LHCN-M2 (cell line): ENCODE data around the gene CCM2. TPM values are rescaled to one million over a fixed set of nuclear protein-coding genes. Genes with fewer than 3 reads are reported as not detected.

Experiments used
- DNase-seq: peaks from one replicate; pipeline ENCODE4 v3.0.0-alpha.2; 2012; ENCODE audit warnings: low read depth
- total RNA-seq: library from RNA; depleted of rRNA; stranded (reverse); fragments of >200 nt; gene quantifications from 2 replicates; pipeline ENCODE4 v1.2.3, GENCODE V29; 2014

CCM2 gene
- total RNA-seq, 1 experiment from 2014 or later: 126 TPM

DNA sequence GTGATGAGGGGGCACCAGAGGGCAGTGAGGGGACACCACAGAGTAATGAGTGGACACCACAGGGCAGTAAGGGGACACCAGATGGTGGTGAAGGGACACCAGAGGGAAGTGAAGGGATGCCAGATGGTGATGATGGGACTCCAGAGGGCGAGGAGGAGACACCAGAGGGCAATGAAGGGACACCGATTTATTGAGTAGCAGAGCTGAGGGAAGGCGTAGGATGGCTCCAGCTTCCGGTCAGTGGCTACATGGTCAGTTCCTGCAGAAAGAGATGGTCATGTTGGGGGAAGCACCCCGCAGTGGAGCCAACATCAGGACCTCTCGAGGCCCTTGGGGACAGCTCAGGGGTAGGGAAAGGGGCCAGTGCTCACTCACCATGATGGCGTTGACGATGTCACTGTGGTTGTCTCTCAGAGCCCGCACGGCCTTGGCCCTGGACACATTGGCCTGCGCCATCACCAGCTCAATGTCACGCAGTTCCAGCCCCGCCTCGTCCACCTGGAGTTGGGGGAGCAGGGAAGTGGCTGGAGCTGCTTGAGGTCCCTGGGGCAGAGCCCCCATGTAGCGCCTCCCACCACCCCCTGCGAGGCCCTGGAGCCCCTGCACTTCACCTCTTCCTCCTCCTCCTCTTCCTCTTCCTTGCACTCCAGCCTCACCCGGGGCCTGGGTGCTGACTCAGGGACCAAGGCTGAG, 80.4 kb downstream of the CCM2 start:
- DNase-seq: no peak

DNA sequence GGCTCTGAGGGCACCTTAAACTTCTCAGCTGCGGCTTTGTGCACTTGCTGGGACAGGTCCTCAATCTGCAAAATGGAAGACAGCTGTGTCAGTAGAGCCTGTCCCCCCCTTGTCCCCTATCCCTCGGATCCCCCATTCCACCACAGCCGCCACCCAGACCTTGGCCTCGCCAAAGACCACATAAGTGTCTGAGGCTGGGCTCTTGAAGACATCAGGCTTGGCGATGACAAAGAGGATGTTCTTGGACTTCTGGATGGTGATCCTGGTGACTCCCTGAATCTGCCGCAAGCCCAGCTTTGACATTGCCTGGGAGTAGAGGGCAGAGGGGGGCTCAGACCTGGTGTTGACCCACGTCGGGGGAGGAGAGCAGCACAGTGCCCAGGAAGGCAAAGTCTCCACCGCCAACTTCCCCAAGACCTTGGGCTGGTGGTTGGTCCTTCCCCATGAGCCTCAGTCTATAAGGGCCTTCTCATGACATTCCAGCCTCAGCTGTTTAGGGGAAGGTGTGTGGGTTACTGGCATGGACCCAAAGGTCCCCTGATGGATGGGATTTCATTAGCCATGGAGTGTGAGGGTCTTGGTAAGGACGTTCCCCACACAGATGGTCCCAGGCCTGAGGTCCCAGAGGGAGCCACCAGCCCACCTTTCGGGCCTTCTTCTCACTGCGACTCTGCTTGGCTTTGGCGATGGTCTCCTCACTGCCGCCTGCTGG, 81.1 kb downstream of the CCM2 start:
- DNase-seq: no peak

DNA sequence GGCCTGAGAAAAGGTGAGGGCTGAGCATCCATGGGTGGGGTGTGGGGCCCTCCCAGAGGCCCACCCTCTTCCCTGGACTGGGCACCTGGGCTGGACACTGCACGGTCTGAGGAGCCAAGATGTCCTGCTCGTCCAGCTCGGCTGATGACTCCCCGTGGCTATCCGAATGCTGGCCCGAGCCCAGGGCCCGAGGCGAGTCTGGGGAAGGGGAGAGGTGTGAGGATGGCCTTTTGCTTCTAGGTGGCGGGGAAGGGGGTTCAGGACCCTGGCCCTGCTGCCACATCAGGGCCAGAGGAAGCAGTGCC, 81.6 kb downstream of the CCM2 start:
- no peak for DNase-seq

DNA sequence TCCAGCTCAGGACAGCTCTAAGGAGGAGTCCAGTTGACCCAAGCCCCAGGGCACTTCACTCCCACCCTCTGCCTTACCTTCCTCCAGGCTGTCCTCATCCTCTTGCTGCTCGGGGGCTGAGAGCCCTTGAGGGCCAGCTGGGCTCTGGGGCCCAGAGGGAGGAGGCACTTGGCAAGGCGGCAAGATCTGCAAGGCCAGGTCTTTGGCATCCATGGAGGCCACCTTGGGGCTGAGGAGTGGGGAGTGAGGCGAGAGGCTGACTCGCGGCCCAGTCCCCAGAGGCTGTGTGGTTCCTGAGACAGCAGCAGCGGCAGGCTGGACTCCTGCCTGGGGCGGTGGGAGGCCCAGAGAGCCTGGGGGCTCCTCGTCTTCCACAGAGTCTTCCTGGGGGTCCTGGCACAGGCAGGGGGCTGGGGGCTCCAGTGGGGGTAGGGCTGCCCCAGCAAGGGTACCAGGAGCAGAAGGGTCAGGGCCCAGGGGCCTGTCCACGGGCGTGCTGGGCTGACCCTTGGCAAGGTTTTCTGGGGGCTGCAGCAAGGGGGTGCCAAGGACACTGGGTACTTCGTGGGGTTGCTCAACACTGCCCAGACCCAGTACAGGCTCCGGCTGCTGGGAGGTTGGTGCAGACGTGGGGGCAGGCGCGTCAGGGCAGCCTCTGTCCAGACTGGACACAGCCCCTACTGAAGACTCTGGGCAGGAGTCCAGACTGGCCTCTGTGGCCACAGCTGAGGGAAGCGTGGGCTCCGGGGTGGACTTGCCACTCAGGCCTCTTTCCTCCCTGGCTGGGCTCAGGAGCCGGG, 82.2 kb downstream of the CCM2 start:
- peak; percentile 78 for DNase-seq

DNA sequence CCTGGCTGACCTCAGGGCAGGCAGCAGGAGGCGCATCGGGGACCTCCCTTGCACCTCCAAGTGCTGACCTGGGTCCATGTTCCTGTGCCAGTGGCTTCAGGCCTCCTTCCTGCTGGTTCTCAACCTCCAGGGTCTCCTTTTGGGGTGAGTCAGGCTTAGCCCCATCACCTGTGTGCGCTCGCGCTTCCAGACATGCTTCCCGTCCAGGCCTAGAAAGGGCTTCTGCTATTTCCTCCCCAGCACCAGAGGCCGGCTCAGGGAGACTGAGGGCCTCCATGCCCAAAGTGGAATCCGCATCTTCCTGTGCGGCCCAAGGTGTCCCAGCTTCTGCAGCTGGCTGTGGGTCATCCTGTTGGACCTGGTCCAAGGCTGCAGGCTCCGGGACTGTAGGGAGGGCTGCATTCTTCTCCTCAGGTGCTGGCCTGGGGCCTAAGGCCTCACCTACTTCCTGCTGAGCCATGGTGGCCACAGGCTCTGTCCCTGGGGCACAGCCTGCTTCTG, 82.9 kb downstream of the CCM2 start:
- no peak for DNase-seq

DNA sequence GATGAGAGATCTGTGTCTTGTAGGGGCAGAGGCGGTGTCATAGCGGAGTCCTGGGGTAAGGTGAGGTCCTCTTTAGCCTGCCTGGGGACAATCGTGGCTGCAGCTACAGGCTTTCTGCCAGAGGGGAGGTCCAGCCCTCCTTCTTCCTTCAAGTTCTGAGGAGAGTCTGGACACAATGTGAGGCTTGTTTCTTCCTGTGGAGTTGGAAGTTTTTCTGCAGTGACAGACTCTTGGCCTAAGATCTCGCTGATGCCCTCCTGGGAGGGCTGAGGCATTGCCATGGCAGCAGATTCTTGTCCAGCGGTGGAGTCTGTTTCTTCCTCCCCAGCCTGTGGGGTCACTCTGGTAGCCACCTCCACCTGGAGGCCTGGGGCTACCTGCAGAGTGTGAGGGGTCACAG, 84.3 kb downstream of the CCM2 start:
- DNase-seq: no peak

DNA sequence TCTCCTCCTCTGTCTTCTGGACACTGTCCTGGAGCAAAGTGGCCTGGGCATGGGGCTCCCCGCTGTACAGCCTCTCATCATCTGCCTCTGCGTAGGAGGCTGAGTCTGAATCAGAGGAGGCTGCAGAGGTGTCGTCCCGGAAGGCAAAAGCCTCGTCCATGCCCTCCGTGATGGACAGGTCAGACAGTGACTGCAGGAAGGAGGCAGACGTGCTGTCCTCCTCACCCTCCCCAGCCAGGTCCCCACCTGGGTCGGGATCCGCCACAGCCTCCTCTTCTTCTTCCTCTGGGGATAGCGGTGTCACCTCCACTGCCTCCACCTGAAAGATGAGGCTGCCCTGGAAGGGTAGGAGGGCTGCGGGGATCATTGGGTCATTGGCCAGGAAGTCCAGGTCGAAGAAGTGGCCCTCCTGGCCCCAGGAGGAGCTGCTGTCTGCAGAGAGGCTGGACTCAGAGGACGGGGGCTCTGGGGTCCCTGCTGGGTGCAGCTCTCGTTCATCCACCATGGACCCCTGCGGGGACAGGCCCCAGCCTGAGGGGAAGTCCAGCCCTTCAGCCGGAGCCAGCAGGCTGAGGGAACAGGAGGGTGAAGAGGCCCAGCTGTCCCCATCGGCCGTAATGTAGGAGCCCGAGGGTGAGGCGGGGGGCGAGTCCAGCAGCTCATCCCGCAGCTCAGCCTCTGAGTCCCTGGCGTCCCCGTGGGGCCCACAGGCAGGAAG, 85.1 kb downstream of the CCM2 start:
- no peak for DNase-seq

DNA sequence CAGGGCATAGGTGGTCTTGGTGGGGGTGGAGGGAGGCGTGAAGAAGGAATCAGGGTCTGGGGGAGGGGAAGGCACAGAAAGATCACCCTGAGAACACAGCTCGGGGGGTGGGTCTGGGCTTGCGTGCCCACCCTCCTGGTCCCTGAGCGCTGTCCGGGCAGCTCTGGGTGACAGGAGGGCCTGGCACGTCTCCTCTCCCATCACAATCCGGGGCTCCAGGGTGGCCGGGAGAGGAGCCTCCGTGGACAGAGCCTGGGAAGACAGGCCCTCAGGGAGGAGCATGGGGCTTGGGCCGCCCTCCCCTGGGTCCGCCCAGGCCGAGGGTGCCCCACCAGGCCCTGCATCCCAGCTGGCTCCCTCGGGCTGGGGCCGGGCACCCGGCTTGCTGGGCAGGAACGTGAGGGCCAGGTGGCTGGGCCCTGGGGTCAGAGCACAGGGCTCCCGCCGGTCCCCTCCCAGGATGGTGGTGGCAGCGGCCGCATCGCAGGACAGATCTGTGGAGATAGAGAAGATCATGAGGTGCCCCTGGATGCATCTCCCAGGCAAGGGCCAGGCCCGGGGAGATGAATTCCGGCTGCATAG, 85.7 kb downstream of the CCM2 start:
- no peak for DNase-seq

DNA sequence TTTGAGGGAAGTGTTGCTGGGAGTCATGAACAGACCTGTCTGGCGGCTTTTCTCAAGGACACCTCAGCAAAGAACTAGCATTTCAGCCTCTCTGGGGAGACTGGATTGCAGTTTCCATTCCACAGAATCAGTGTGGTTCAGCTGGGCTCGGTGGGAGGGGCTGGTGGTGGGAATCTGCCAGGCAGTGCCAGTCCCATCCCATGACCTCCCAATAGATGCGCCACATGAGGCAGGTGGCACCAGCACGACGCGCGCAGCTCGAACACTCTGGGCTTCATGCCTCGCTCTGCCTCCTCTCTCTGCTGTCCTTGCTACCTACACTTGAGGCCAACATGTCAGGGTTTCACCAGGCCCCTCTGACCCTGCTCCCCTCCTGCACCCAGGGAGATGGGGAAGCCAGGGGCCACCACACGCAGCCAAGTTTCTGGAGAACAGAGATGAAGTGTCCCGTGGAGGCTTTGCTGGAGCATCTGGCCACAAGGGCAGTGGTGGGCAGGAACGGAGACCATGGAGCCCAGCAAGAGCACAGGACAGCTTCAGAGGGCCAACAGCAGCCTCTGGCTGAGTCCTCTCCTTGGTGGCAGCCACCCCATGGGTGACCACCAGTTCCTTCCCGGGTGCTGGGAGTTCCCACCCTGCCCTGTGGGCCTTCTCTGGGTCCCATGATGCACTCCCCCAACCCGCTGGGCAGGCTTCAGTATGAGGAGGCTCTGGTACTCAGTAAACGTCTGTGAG, 86.5 kb downstream of the CCM2 start:
- no peak for DNase-seq

DNA sequence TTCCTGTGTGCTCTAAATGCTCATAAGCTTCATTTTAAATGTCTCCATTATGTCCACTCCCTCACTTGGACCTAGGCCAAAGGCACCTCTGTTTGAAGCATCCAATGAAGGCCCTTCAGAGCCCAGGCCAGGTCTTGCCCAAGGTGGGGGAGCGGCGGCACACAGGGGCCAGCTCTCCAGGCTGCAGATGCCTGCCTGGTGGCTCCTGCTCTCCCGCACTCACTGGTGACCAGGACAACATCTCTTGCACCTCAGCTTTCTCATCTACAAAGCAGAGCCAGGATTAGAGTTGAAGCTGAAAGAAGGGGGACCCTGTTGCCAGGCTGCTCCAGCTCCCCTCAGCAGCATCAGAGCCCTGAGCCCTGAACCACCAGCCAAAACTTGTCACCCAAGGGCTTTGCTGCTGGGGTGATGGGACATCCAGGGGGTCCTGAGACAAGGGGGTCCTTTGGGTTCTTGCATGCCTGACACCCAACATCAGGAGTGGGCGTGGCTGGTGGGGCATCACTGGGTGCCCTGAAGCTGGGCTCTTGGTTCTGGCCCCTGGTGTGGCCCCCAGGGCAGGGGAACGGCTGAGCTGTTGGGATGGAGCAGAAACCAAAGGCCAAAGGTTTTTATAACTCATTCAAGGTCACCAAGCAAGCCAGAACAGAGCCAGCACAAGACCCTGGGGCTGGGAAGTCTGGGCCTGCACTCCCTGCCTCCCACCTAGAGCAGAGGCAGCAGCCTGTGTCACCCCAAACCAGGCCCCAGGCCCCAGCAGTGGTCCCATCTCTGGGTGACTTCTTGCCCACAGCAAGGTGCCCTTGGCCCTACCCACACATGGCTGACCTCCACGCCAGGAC, 87.5 kb downstream of the CCM2 start:
- DNase-seq: no peak

DNA sequence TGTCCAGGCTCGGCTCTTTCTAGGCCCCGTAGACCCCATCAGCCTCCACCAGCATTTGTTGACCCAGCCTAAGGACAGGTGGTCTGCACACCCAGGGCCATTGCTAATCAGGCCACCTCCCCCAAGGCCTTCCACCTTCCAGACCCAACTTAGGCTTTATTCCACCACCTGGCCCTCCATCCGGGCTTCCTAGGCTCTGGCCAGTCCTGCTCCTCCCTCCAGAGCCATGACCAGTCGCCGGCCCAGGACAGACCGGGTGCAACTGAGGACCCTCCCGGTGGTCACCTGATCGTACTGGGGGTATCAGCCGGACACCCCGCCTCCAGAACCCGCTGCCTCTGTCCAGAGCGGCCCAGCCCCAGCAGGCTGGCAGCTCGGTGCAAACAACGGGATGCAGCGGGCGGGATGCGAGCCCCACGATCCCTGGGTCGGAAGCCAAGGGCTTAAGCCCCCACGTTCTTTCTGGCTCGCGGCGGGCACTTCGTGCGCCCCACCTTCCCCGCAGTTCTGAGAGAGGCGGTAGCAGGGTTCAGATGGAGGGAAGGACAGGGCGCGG, 88.2 kb downstream of the CCM2 start:
- no peak for DNase-seq

DNA sequence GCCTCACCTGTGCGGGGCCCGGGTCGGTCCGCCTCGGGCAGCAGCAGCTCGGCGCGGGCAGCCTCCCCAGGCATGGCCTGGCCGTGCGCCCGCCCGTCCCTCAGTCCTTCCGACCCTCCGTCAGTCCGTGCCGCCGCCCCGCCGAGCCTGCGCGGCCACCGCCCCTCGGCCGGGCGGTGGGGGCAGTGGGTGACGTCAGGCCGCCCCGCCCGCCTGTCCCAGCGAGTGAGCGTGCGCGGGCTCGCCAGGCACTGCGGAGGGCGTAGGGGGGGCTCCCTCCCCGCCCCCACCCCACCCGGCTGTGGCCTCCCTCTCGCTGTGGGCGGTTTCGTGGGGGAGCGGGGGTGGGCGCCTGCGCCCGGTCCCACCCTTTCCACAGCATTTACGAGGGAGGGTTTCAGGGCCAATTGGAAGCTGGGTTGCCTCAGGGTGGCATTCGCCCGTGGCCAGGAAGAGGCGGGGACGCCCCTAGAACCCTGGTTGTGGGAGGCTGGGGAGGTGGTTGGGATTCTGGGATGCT, 88.9 kb downstream of the CCM2 start, which contains the start of gene NACAD:
Gene NACAD, minus strand, starts transcription at position 149 of the 520 bp plus-strand sequence. Its CDS starts 75 bp downstream, at position 74.
- no peak for DNase-seq

DNA sequence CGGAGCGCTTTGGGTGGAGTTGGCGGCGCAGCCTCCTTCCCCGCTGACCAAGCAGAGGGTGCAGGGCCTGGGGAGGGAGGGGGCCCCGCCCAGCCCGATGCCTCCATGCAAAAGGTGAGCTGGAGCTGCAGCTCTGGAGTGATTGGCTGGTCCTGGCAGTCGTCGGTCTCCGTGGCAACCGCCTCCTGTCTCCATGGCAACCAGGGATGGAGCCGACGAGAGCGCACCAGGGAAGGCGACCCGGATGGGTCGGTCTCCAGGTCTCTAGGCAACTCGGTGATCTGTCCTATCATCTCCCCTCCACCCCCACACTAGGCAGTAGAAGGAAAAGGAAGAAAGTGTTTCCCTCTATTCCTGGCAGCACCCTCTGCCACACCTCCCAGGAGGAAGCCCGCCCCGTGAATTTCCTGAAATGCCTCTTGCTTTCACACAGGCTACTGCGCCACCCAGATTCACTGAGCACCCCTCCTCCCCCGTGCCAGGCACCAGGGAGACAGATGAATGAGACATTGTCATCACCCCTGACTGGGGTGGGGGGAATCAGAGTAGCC, 89.4 kb downstream of the CCM2 start:
- peak; percentile 58 for DNase-seq

DNA sequence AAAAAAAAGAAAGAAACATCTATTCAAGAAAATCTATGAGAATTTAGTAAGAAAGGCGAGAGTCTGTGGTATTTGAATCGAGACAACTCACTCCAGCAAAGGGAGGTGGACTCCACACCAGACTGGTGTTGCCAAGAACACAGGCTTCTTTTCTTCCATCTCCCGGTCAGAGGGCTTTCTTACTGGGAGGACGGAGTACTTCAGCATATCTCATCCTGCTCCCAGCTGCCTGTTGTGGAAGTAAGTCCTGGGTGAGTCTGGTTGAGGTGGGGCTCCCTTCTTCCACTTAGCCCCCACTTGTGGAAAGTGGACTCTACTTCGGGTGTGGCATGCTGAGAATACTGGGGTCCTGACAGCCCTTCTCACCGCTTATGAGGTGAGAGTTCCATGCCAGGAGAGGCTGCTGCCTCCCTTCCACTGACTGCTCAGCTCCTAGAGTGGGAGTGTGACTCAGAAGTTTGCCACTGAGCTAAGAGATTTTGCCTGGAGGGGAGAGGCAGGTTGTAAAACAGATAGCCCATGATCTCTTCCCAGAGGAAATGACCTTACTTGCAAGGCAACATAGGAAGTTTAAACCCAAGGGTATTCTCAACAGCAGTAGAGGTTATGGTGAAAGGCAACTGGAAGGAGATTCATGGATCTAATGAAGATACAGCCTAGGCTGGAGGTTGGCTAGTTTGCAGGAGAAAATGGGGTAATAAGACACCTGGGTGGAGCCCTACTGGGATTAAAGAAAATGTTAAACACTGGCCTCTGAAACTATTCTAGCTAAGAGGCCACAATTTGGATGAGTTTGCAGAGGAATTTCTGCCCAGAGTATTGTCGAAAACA, 92.3 kb downstream of the CCM2 start:
- DNase-seq: peak; percentile 40

DNA sequence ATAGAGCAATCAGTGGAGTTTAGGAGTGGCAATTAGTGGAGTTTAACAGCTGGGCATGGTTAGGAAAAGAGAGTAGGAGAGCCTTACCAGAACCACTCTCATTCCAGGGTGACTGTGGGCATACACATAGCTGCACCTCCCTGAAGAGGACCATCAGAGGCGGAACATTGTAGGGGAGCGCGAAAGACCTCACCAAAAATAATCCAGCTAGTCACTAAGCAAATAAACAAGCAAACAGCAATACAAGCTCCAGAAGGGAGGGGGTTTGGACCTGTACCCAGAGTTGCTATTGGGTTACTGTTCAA, 92.9 kb downstream of the CCM2 start:
- DNase-seq: no peak

DNA sequence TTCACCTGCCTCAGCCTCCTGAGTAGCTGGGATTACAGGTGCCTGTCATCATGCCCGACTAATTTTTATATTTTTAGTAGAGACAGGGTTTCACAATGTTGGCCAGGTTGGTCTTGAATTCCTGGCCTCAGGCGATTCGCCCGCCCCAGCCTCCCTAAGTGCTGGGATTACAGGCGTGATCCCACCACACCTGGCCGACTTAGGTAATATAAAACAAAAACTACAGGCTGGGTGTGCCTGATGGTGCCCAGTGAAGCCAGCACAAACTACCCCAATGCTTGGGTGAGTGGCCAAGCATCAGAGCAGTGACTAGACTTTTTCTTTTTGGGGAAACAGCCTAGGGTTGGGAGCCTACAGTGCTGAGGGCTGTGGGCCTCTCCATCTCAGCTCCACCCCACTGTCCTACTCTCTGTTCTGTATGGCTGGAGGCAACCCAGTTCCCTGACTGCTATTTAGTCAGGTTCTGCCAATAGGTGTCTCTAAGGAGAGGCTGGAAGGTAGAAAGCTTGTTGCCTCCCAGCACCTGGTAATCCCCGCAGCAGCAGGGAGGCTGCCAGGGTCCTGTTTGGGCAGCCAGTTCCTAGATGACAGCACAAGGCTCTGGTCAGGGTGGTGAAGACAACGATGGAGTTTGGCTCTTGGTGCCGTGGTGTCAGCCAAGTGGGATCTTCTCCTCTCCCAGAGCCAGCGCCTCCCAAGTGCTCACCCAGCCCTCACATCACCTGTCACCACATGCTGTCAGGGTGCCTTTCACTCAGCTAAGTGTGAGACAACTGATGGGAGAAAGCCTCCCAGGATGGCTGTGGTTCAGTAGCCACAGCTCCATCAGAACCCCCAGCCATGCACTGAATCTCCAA, 99.2 kb downstream of the CCM2 start:
- DNase-seq: no peak
